ENCODE measurements around the gene PCYOX1L. TPM values are rescaled to one million over a fixed set of nuclear protein-coding genes. Genes with fewer than 3 reads are reported as not detected.
A peak's percentile ranks its signal among the peaks of the same experiment; 100 is the strongest.

PCYOX1L gene
- total RNA-seq, 1 experiment from 2014 or later, result 29.9 TPM

DNA sequence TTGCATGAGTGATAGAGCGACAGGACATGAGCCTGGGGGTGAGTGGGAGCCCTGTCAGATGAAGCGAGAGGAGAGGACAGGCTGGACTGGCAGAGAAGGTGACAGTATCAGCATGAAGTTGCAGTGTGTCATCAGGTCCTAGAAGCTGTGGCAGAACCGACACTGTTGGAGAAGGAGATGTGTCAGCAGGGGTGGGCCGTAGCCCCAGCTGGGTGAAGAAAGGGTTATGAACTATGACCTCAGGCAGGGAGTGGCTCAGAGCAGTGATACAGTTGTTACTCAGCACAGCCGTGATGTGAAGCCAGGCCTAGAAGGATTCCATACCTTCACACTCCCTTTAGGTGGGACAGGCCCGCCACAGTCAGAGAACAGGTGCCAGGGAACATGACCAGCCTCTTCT is 7.6 kb downstream of the PCYOX1L start:
- CTCF ChIA-PET, result interaction anchor here (1.1 to 2.6 kb wide), 2 partner anchors 8 to 48 kb away, joined by 3 to 27 read pairs; partner anchors contain the start of gene PCYOX1L
- no TSS peak for BruUV-seq (replicated peaks)
- intact Hi-C loops (cut with micrococcal nuclease; ENCODE audit: unreplicated experiment), result no loop called here

DNA sequence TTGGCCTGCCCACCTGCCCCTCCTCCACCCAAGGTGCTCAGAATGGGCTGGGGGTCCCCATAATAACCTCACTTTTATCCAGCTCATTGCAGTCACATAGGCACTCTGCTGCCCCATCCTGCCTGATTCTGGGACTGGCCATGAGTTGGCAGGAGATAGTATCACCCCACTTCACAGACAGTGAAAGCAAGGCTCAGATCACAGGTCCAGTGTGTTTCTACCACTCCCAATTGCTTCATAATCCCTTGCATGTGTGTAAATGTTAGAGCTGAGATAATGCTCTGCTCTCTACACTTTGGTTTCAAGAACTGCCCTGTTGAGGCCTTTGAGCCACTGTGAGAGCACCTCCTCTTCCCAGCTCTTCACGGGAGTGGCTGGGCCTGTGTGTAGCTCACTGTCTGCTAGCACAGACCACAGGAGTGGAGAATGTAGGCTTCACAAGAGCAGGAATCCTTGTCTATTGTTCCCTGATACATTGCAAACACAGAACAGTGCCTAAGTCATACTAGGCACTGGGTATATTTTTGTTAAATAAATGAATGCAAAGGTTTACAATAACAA is 8.4 kb downstream of the PCYOX1L start:
- no peak overlapping the region for H3K27ac Mint-ChIP-seq (ENCODE audit: unreplicated experiment)

More for the DNA sequence above, 7.6 kb downstream of the PCYOX1L start:
- Mint-ChIP-seq H3K4me3 (ENCODE audit: low read depth, unreplicated experiment) (no peak overlapping the region), H3K9me3 (ENCODE audit: low read depth, unreplicated experiment) (no peaks in the 10 kb centered on the region), H3K36me3 (ENCODE audit: insufficient read depth, unreplicated experiment) (peaks cover 10% of the 10 kb centered on the region), H3K27me3 (ENCODE audit: unreplicated experiment) (no peaks in the 10 kb centered on the region), H3K4me1 (ENCODE audit: low read depth, unreplicated experiment) (peaks cover 8% of the 10 kb centered on the region), H3K27ac (ENCODE audit: unreplicated experiment) (no peak overlapping the region)
- TF ChIP-seq, protein P1, sequence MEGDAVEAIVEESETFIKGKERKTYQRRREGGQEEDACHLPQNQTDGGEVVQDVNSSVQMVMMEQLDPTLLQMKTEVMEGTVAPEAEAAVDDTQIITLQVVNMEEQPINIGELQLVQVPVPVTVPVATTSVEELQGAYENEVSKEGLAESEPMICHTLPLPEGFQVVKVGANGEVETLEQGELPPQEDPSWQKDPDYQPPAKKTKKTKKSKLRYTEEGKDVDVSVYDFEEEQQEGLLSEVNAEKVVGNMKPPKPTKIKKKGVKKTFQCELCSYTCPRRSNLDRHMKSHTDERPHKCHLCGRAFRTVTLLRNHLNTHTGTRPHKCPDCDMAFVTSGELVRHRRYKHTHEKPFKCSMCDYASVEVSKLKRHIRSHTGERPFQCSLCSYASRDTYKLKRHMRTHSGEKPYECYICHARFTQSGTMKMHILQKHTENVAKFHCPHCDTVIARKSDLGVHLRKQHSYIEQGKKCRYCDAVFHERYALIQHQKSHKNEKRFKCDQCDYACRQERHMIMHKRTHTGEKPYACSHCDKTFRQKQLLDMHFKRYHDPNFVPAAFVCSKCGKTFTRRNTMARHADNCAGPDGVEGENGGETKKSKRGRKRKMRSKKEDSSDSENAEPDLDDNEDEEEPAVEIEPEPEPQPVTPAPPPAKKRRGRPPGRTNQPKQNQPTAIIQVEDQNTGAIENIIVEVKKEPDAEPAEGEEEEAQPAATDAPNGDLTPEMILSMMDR (IDR thresholded peaks at IDR 0.05; ENCODE audit: unreplicated experiment), result no peak
- DNase-seq, result no peak

DNA sequence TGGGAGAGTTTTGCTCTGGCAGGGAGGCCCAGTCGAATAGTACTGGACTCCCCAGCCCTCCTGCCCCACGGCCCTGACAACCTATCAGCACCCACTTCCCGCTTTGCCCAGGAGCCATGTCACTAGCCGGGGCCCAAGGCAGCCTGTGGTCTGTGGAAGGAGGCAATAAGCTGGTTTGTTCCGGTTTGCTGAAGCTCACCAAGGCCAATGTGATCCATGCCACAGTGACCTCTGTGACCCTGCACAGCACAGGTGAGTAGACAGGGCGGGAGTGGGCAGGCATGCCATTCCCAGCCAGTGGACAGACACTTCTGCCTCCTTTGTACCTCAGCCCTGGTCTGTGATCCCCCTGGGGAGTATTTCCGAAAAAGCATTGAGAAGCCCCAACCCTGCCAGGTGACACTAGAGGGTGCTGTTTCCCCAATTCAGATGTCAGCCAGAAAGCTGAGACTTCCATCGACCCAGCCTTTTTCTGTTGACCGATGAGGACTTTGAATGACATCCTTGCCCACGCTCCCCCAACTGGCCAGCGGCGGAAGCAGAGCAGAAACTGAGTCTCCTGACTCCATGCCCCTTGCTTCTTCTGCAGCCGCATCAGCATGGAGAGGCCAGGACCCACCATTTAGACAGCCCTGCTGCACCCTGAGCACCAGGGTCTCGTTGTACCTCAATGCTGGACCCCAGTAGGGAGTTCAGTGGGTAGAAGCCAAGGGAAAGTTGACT is 9.6 kb downstream of the PCYOX1L start:
- no TSS peak for BruUV-seq (replicated peaks)

More for the DNA sequence above, 8.4 kb downstream of the PCYOX1L start:
- Mint-ChIP-seq H3K36me3 (ENCODE audit: insufficient read depth, unreplicated experiment) (peaks cover 14% of the 10 kb centered on the region), H3K9me3 (ENCODE audit: low read depth, unreplicated experiment) (no peaks in the 10 kb centered on the region), H3K4me3 (ENCODE audit: low read depth, unreplicated experiment) (no peak overlapping the region), H3K4me1 (ENCODE audit: low read depth, unreplicated experiment) (peaks cover 8% of the 10 kb centered on the region), H3K27me3 (ENCODE audit: unreplicated experiment) (no peaks in the 10 kb centered on the region)
- BruUV-seq (replicated peaks), result no TSS peak
- no peak for DNase-seq
- TF ChIP-seq, protein P1 (IDR thresholded peaks at IDR 0.05; ENCODE audit: unreplicated experiment), result no peak
- intact Hi-C loops (cut with micrococcal nuclease; ENCODE audit: unreplicated experiment), result loop anchor here (1.0 kb wide), 1 partner anchor 68 kb away; no protein-coding TSS in a partner anchor
- CTCF ChIA-PET, result interaction anchor here (1.1 to 2.6 kb wide), 4 partner anchors 9 to 197 kb away, joined by 3 to 27 read pairs (median 7); partner anchors contain the start of gene PCYOX1L

DNA sequence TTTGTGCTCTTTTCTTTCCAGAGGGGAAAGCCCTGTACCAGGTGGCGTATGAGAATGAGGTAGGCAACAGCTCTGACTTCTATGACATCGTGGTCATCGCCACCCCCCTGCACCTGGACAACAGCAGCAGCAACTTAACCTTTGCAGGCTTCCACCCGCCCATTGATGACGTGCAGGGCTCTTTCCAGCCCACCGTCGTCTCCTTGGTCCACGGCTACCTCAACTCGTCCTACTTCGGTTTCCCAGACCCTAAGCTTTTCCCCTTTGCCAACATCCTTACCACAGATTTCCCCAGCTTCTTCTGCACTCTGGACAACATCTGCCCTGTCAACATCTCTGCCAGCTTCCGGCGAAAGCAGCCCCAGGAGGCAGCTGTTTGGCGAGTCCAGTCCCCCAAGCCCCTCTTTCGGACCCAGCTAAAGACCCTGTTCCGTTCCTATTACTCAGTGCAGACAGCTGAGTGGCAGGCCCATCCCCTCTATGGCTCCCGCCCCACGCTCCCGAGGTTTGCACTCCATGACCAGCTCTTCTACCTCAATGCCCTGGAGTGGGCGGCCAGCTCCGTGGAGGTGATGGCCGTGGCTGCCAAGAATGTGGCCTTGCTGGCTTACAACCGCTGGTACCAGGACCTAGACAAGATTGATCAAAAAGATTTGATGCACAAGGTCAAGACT is 10.3 kb downstream of the PCYOX1L start:
- intact Hi-C loops (cut with micrococcal nuclease; ENCODE audit: unreplicated experiment), result loop anchor here (1.0 kb wide), 2 partner anchors 51 to 196 kb away; no protein-coding TSS in a partner anchor
- DNase-seq, result no peak
- no peak overlapping the region for H3K4me3 Mint-ChIP-seq (ENCODE audit: low read depth, unreplicated experiment)
- peaks cover 9% of the 10 kb centered on the region for H3K36me3 Mint-ChIP-seq (ENCODE audit: insufficient read depth, unreplicated experiment)
- no peaks in the 10 kb centered on the region for H3K27me3 Mint-ChIP-seq (ENCODE audit: unreplicated experiment)
- no peaks in the 10 kb centered on the region for H3K9me3 Mint-ChIP-seq (ENCODE audit: low read depth, unreplicated experiment)
- BruUV-seq (replicated peaks), result no TSS peak
- H3K4me1 Mint-ChIP-seq (ENCODE audit: low read depth, unreplicated experiment), result peaks cover 8% of the 10 kb centered on the region
- CTCF ChIA-PET, result interaction anchor here (0.6 to 2.6 kb wide), 14 partner anchors 11 to 590 kb away, joined by 3 to 27 read pairs (median 4); partner anchors contain the start of genes GRPEL2 and PCYOX1L
- H3K27ac Mint-ChIP-seq (ENCODE audit: unreplicated experiment), result no peak overlapping the region
- TF ChIP-seq, protein P1 (IDR thresholded peaks at IDR 0.05; ENCODE audit: unreplicated experiment), result no peak

More for the DNA sequence above, 9.6 kb downstream of the PCYOX1L start:
- DNase-seq, result peak; percentile 89
- H3K36me3 Mint-ChIP-seq (ENCODE audit: insufficient read depth, unreplicated experiment), result peaks cover 16% of the 10 kb centered on the region
- TF ChIP-seq, protein P1 (IDR thresholded peaks at IDR 0.05; ENCODE audit: unreplicated experiment), result peak; percentile 90
- no peaks in the 10 kb centered on the region for H3K27me3 Mint-ChIP-seq (ENCODE audit: unreplicated experiment)
- H3K4me1 Mint-ChIP-seq (ENCODE audit: low read depth, unreplicated experiment), result peaks cover 8% of the 10 kb centered on the region
- H3K27ac Mint-ChIP-seq (ENCODE audit: unreplicated experiment), result no peak overlapping the region
- intact Hi-C loops (cut with micrococcal nuclease; ENCODE audit: unreplicated experiment), result loop anchor here (1.0 kb wide), 2 partner anchors 50 to 197 kb away; no protein-coding TSS in a partner anchor
- CTCF ChIA-PET, result interaction anchor here (0.6 to 2.6 kb wide), 14 partner anchors 8 to 196 kb away, joined by 3 to 27 read pairs (median 4); partner anchors contain the start of genes GRPEL2 and PCYOX1L
- no peak overlapping the region for H3K4me3 Mint-ChIP-seq (ENCODE audit: low read depth, unreplicated experiment)
- H3K9me3 Mint-ChIP-seq (ENCODE audit: low read depth, unreplicated experiment), result no peaks in the 10 kb centered on the region

Measured in Calu3 (cell line).